Measurements from ENCODE around the gene MIA.
"Not testable (repeated sequence)": the region's sequence is repeated elsewhere in the genome, so short reads cannot be mapped to it uniquely, and the experiment has no call there.

The MIA gene

DNA sequence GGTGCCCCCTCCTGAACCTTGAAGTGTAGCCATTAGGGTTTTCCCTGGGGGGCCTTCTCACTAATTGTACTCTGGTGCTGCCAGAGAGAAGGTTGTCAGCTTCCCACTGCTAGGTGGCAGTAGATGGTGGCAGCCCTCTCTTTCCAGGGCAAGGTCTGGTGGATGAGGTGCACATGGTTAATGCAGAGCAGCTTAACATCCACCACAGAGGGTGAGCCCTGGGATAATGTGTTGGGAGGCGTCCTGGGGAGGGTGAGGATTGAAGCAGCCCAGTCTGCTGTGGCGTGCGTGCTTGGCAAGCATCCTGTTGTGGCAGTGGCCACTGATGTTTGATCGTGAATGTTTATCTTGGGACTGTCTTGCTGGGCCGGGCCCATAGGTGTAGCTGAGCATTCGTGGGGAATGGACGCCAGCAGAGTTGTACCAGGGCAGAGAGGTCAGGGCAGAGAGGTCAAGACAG is 29.5 kb downstream of the MIA start:
- DNase-seq = no peak

DNA sequence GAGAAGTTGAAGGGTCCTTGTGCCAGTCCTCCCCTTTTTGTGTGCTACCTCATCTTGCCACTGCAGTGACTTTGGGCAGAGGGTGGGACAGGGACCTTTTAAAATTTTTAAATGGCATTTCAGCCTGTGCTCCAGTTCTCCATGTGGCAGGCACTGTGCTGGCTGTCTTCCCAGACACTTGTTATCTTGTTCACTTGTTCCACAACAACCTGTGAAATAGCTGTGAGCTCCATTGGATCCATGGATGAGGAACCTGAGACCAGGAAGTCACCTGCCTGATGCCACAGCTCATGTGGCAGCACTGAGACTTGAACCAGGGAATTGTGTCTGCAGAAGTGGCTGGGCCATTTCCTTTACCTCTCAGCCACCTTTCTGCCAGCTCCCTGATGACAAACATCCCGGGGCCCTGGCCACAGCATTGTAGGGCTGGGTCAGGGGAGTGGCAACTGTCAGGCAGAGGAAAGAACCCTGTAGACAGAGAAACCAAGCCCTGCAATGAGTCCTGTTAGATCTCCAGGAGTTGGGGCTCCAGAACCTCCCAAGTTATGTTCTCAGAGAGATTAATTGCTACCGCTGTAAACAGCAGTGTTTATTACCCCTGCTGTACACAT is 30.0 kb downstream of the MIA start:
- peak; percentile 35 for DNase-seq

DNA sequence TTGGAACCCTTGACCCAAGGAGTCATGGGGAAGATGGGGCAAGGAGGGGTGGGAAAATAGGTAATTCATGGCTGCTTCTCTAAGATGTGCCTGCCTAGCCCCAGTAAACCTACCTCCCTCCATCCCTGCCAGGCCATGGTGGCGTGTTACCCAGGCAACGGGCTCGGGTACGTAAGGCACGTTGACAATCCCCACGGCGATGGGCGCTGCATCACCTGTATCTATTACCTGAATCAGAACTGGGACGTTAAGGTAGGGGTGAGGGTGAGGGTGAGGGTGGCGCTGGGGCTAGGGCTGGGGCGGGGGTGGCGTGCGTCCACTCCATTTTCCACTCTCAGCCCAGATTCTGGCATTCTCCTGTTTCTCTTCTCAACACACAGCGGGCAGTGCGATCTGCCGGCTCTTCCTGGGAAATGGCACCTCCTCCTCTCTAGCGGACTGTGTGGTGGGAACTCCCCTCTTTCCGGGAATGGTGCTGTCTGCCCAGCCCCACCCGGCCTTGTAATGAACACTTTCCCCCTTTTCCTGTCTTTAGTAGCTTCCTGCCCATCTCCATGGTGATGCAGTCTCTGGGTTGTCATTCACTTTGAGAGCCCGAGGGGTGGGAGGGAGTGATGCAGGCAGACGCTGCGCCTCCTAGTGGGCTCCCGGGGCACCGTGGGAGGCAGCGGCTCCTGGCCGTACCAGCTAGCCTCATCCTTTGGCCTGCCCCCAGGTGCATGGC is 31.3 kb downstream of the MIA start:
- DNase-seq = peak; percentile 79

DNA sequence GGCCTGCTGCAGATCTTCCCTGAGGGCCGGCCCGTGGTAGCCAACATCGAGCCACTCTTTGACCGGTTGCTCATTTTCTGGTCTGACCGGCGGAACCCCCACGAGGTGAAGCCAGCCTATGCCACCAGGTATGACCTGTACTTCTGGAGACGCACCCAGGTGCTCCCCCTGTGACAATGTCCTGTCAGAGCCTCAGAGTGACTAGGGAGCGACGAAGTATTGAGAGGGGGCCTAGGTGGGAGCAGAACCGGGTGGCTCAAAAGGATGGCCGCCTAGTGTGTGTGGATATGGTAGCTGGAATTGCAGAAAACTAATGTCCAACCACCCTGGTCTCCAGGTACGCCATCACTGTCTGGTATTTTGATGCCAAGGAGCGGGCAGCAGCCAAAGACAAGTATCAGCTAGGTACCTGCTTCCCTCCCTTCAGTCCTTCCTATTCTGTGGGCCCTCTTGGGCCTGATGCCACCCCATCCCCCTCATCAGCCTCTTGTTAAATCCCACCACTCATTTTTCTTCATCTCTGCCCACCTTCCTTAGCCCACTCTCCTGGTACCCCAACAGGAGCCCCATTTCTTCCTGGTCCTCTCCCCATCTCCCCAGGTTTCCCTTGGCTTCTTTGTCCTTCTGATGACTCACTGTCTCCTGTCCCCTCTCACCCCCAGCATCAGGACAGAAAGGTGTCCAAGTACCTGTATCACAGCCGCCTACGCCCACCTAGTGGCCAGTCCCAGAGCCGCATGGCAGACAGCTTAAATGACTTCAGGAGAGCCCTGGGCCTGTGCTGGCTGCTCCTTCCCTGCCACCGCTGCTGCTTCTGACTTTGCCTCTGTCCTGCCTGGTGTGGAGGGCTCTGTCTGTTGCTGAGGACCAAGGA is 32.1 kb downstream of the MIA start:
- DNase-seq = no peak

DNA sequence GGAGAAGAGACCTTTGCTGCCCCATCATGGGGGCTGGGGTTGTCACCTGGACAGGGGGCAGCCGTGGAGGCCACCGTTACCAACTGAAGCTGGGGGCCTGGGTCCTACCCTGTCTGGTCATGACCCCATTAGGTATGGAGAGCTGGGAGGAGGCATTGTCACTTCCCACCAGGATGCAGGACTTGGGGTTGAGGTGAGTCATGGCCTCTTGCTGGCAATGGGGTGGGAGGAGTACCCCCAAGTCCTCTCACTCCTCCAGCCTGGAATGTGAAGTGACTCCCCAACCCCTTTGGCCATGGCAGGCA is 32.7 kb downstream of the MIA start:
- DNase-seq = no peak

DNA sequence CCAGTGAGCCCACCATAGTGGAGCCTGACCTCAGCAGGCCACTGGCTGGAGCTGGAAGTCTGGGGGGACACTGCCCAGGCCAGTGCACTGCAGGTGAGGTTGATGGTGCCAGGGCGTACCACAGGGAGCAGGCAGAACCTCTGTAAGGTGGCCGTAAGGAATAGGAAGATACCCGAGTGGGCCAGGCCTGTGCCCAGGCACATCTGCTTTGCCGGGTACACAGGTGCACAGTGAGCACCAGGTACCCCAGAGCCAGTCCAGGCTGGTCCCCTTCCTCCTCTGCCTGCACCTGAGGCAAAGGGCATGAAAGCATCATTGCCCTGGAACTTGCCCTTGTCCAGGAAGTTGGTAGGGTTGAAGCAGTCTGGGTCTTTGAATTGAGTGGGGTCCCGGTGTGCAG is 33.2 kb downstream of the MIA start:
- DNase-seq = no peak

DNA sequence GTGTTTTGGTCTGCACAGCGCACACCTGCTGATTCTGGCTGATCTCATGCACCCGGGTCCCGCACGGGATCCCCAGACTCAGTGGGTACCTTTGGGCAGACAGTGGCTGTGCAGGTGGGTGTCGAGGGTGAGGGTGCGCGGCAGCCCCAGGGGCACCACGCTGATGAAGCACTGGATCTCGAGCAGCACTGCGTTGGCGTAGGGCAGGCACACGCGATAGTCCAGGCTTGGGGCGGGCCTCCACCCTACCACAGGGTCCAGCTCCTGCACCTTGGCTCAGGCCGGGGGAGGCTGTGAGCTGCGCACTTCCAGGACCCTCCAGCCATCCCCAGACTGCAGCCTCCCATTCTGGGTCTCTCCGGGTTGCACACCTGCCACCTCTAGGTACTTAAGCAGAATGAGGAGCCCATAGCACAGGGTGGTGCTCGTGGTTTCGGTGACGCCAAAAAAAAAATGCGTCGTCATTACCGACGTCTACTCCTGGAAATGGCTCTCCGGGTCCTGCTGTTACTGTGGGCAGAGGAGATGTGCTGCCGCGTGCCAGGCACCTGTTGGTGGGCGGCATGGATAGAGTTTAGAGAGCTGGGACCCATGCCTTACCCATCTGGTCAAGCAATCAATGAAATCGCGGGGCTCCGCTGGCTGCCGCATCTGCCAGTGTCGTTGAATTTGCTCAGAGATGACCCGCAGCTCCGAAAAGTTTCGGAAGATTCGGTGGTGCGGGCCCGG is 34.2 kb downstream of the MIA start:
- no peak for DNase-seq

DNA sequence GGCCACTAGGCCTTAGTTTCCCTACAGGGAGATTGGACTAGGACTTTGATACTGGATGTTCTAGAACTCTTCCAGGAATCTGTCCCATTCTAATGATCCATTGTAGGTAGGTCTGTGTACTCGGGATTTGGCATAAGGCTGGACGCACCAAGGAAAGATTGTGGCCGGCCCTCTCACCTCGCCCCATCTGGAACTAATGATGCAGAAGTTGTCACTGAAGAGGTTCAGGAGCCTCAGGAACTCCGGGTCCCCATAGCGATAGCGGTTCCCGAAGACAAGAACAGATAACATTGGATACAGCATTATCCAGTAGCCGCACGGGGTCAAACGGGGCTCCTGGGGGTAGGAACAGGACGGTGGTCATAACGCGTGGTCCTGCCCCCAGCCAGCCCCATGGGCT is 34.8 kb downstream of the MIA start:
- no peak for DNase-seq

DNA sequence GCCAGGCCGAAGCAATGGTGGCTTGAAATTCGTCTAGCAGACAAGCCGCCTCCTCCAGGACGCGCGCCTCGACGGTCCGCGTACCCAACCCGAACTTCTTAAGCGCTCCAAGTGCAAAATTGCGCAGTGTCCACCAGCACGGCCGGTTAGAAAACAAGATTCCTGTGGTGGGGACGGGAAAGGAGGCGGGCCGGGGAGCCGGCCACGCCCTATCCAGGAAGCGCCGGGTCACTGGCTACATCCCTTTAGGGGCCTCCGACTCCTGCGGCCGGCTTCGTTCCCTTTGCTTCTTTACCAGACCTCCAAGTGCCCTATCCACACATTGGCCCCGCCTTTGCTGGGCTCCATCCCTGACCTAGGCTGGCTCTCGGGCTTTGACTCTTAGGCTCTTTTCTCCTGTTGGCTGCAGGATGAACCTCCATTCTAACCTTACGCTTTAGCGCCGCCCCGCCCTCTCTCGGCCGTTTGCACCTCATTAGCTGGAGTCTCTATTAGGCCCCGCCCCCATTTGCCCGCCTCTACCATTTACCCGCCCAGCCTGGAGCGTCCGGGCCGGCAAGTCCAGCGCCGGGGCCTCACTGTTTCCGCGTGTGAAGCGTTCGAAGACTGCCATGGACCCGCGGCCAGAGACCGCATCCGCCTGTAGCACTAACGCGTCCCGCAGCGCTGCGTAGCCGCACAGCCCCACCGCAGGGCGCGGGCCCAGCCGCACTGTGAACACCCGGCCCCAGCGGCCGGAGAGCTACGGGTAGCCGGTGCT is 35.5 kb downstream of the MIA start:
- DNase-seq = peak; percentile 63

DNA sequence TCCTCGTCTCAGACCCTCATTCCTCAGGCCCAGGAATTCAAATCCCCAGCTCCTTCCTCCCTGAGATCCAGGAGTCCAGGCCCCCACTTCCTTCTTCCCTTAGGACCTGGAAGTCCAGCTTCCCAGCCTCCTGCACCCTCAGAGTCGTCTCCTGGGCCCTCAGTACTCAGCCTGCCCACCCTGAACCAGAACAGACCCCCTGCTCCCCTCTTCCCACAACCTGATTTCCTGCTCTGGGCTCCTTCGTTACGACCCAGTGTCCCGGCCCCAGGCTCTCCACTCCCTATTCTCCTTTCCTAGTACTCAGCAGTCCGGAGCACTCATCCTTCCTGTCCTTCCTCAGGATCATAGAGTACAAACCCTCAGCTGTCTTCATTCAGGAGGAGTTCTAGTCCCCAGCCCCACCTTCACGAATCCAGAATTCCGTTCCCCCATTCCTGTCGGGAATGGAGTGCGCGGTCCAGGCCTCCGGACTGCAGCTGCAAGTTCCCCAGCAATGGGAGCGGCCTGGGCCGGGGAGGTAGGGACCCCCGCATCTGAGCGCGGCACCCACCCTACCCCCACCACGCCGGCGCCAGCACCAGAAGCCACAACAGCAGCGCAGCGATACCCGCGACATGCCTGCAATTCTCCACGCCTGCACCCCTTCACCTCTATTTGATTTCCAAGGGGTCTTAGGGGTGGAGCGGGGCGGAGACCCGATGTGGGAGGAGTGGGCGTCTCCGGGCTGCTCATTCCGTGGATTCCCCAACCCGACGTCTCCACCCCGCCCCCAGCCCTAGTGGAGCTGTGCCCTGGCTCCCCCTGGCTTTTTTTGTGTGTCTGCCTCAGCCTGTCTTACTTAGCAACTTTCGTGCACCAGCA is 36.4 kb downstream of the MIA start:
- DNase-seq = peak; percentile 26

DNA sequence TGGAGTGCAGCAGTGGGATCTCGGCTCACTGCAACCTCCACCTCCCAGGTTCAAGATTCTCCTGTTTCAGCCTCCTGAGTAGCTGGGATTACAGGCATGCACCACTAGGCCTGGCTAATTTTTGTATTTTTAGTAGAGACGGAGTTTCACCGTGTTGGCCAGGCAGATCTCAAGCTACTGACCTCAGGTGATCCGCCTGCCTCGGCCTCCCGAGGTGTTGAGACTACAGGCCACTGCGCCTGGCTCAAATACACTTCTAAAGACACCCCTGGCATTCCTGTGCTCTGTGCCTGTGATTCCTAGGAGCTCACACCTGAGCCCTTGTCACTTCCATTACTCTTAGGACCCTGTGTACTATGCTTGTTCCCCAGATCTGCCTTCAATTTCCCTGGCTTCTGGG is 37.2 kb downstream of the MIA start:
- DNase-seq = not testable (repeated sequence)

DNA sequence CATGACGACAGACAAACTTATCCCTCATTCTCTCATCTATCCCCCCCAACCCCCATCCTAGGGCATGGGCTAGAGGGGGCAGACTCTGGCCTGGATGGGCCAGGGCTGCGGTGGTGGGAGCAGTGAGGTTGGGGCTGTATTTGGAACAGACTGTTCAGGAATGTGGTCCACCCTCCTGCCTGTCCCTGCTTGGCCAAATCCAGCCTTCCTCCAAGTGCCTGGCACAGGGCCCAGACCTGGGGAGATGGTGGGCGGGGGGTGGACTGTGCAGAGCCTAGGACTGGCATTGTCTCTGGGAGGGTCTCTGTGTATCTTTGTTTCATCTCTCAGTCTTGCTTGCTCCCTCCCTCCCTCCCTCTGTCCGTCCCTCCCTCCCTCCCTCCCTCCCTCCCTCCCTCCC is 37.9 kb downstream of the MIA start:
- no peak for DNase-seq

DNA sequence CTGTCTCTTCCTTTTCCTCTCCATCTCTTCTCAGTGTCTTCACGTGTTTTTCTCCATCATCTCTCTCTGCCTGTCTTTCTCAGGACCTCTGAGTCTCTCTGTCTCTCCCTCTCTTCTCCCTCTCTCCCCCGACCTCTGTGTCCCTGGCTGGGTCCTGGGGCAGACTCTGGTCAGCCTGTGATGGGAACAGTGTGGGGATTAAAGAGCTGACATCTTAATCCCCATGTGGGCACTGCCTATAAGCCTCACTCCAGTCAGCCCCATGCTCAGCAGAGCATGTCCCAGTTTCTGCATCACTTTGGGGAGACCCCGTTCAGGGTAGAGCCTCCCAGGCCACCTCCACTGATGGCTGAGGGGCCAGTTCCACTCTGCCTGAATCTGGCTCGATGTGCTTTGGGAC is 39.9 kb downstream of the MIA start:
- DNase-seq = no peak

DNA sequence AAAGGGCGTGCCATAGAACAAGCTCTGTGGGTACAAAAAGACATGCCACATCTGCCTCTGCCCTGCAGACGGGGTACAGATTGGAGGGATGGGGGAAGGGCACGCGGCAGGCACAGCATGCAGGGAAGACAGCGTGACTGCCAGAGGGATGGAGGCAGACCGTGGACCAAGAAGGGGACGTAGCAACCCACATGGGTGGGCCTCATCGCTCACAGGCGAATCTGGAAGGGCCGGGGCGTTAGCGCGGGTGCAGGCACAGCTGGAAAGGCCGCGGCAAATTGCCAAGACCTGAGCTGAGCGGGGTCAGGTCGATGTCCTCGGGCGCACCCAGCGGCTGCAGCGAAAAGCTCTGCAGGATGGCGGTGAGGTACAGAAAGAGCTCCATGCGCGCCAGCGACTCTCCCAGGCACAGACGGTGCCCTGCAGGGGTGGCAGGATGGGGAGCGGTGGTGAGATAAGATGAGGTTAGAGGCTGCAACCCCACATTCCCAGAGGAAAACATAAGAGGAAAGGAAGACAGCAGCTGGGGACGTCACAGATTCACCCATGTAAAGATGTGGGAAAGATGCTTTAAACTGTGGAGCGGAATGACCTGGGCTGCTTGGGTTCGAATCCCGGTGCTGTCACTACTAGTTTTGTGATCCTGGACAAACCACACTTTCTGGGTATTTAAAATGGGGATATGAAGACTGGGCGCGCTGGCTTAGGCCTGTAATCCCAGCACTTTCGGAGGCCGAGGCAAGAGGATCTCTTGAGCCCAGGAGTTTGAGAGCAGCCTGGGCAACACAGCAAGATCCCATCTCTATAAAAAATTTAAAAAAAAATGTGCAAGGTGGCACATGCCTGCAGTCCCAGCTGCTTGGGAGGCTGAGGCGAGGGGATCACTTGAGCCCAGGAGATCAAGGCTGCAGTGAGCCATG is 43.4 kb downstream of the MIA start:
- peak; percentile 85 for DNase-seq

DNA sequence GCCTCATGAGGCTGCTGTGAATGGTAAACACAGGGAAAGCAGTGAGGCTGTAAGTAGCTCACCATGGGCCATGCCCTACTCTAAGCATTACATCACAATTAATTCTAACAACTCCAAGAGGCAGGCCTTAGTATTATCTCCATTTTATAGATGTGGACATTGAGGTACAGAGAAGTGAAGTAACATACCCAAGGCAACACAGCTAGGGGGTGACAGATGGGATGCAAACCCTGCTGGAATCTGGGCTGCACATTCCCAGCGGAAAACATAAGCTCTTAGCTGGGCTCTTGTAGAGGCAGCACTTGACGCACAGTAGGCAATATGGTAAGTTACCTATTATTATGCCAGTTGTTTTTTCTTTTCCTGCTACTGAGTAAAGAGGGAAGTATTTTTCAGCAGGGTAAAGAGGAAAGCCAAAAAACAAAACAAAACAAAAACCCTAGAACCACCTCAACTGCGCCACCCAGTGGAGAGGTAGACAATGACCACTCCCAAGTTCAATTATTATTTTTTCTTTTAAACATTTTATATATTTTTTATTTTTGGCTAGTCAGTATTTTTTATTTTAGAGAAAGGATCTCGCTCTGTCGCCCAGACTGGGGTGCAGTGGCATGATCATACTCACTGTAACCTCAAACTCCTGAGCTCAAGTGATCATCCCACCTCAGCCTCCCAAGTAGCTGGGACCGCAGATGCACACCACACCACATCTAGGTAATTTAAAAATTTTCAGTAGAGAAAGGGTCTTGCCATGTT is 44.3 kb downstream of the MIA start:
- peak; percentile 67 for DNase-seq

DNA sequence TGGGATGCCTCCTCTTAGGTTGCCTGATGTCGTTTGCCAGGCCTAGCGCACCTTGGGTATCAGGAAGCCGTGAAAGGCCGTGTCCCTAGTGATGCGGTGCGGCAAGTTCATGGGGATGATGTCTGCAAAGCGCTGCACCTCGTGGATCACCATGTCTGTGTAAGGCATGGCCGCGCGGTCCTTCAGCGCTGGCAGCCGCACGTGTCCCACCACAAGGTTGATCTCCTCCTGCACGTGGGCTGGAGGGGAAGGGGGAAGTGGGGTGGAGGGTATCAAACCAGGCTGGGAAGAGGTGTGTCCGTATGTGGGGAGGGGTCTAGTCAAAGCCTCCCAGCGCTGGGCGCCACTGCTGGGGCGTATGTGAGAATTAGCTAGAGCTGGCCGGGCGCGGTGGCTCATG is 46.8 kb downstream of the MIA start:
- no peak for DNase-seq

DNA sequence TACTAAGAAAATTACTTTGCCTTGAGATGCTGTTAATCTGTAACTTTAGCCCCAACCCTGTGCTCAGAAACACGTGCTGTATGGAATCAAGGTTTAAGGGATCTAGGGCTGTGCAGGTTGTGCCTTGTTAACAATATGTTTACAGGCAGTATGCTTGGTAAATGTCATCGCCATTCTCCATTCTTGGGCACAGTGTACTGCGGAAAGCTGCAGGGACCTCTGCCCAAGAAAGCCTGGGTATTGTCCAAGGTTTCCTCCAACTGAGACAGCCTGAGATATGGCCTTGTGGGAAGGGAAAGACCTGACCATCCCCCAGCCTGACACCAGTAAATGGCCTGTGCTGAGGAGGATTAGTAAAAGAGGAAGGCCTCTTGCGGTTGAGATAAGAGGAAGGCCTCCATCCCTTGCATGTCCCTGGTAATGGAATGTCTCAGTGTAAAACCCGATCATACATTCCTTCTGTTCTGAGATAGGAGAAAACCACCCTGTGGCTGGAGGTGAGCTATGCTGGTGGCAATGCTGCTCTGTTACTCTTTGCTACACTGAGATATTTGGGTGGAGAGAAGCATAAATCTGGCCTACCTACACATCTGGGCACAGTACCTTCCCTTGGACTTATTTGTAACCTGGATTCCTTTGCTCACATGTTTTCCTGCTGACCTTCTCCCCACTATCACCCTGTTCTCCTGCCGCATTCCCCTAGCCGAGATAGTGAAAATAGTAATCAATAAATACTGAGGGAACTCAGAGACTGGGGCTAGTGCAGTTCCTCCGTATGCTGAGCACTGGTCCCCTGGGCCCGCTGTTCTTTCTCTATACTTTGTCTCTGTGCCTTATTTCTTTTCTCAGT is 47.6 kb downstream of the MIA start:
- not testable (repeated sequence) for DNase-seq

DNA sequence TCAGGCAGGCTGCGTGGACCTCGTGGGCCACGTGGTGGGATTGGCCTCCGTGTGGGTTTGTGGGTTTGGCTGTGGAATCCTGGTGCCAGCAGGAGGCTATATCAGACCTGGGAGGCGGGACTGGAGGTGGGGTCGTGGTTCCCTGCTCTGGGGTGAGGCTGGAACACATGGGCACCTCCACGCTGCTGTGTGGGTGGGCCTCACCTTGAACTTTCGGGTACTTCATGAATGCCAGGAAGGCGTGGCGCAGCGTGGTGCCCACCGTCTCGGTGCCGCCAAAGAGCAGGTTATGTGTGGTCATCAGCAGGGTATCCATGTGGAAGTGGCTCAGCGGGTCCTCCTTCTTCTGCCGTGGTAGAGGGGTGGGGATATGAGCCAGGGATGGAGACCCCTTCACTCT is 49.6 kb downstream of the MIA start:
- not testable (repeated sequence) for DNase-seq

All from activated naive CD4-positive, alpha-beta T cell treated with Interleukin-2 at 50 U/mL for 16 hours (primary cell).